T-helper 1 cell treated with Interleukin-12 subunit alpha and Interleukin-12 subunit beta and Interleukin-4 antibody, amounts not matched to agents 30 μg/mL and 1 μg/mL, for 36 hours (primary cell): ENCODE results near the gene WDR83.
"Not testable (repeated sequence)": the region's sequence is repeated elsewhere in the genome, so short reads cannot be mapped to it uniquely, and the experiment has no call there.

Experiments
- H3K27ac Mint-ChIP-seq: one replicate; pipeline ENCODE4 v1.8.0; 2021; ENCODE audit warnings: mild to moderate bottlenecking, mixed read lengths
- H3K27me3 Mint-ChIP-seq: one replicate; pipeline ENCODE4 v1.8.0; 2021; ENCODE audit warnings: low read depth, mixed read lengths
- H3K36me3 Mint-ChIP-seq: one replicate; pipeline ENCODE4 v1.8.0; 2021; ENCODE audit warnings: low read depth, mixed read lengths
- H3K4me1 Mint-ChIP-seq: one replicate; pipeline ENCODE4 v1.8.0; 2021; ENCODE audit warnings: low read depth, mixed read lengths
- H3K4me3 Mint-ChIP-seq: one replicate; pipeline ENCODE4 v1.8.0; 2021; ENCODE audit warnings: mild to moderate bottlenecking, moderate library complexity, mixed read lengths
- H3K9me3 Mint-ChIP-seq: one replicate; pipeline ENCODE4 v1.8.0; 2021; ENCODE audit warnings: mixed read lengths

WDR83 gene

GRCh38 chr19:12705654-12706331 is 39.2 kb downstream of the WDR83 start:
- no peak overlapping the region for H3K4me3 Mint-ChIP-seq
- peaks cover 28% of the 10 kb centered on the region for H3K36me3 Mint-ChIP-seq
- H3K4me1 Mint-ChIP-seq: no peaks in the 10 kb centered on the region
- no peak overlapping the region for H3K27ac Mint-ChIP-seq
- no peaks in the 10 kb centered on the region for H3K9me3 Mint-ChIP-seq
- no peaks in the 10 kb centered on the region for H3K27me3 Mint-ChIP-seq

GRCh38 chr19:12706332-12706718 is 39.7 kb downstream of the WDR83 start:
- H3K36me3 Mint-ChIP-seq: peaks cover 32% of the 10 kb centered on the region
- H3K9me3 Mint-ChIP-seq: no peaks in the 10 kb centered on the region
- no peaks in the 10 kb centered on the region for H3K27me3 Mint-ChIP-seq
- H3K4me3 Mint-ChIP-seq: no peak overlapping the region
- no peak overlapping the region for H3K27ac Mint-ChIP-seq
- no peaks in the 10 kb centered on the region for H3K4me1 Mint-ChIP-seq

GRCh38 chr19:12708641-12709040 is 42.0 kb downstream of the WDR83 start:
- Mint-ChIP-seq H3K4me1 (no peaks in the 10 kb centered on the region), H3K36me3 (peaks cover 33% of the 10 kb centered on the region), H3K9me3 (no peaks in the 10 kb centered on the region), H3K27ac (no peak overlapping the region), H3K27me3 (no peaks in the 10 kb centered on the region), H3K4me3 (no peak overlapping the region)

- no peak overlapping the region for H3K27ac Mint-ChIP-seq
- H3K9me3 Mint-ChIP-seq: no peaks in the 10 kb centered on the region
- no peaks in the 10 kb centered on the region for H3K4me1 Mint-ChIP-seq
- H3K4me3 Mint-ChIP-seq: no peak overlapping the region
- no peaks in the 10 kb centered on the region for H3K27me3 Mint-ChIP-seq
- H3K36me3 Mint-ChIP-seq: peaks cover 36% of the 10 kb centered on the region
Measured at GRCh38 chr19:12711187-12711586, 44.6 kb downstream of the WDR83 start.

- H3K27ac Mint-ChIP-seq, H3K27me3 Mint-ChIP-seq, H3K9me3 Mint-ChIP-seq, H3K4me1 Mint-ChIP-seq, H3K4me3 Mint-ChIP-seq: not testable (repeated sequence)
- H3K36me3 Mint-ChIP-seq: peaks cover 32% of the 10 kb centered on the region
Measured at GRCh38 chr19:12712077-12712476, 45.5 kb downstream of the WDR83 start.

GRCh38 chr19:12713304-12713703 is 46.7 kb downstream of the WDR83 start:
- not testable (repeated sequence) for H3K27ac Mint-ChIP-seq, H3K4me3 Mint-ChIP-seq, H3K27me3 Mint-ChIP-seq, H3K4me1 Mint-ChIP-seq, H3K9me3 Mint-ChIP-seq
- peaks cover 32% of the 10 kb centered on the region for H3K36me3 Mint-ChIP-seq

- H3K27ac Mint-ChIP-seq: no peak overlapping the region
- H3K36me3 Mint-ChIP-seq: peaks cover 36% of the 10 kb centered on the region
- H3K9me3 Mint-ChIP-seq: no peaks in the 10 kb centered on the region
- no peak overlapping the region for H3K4me3 Mint-ChIP-seq
- H3K4me1 Mint-ChIP-seq: no peaks in the 10 kb centered on the region
- H3K27me3 Mint-ChIP-seq: no peaks in the 10 kb centered on the region
Measured at GRCh38 chr19:12715102-12715501, 48.5 kb downstream of the WDR83 start.

- Mint-ChIP-seq H3K9me3 (no peaks in the 10 kb centered on the region), H3K4me3 (no peak overlapping the region), H3K36me3 (peaks cover 31% of the 10 kb centered on the region), H3K27ac (no peak overlapping the region), H3K4me1 (peaks cover 6% of the 10 kb centered on the region), H3K27me3 (no peaks in the 10 kb centered on the region)
Measured at GRCh38 chr19:12715929-12716328, 49.3 kb downstream of the WDR83 start.

GRCh38 chr19:12720296-12720695 is 53.7 kb downstream of the WDR83 start:
- Mint-ChIP-seq H3K27me3 (no peaks in the 10 kb centered on the region), H3K4me1 (peaks cover 26% of the 10 kb centered on the region), H3K9me3 (no peaks in the 10 kb centered on the region), H3K27ac (peak overlapping the region; percentile 76), H3K36me3 (peaks cover 16% of the 10 kb centered on the region), H3K4me3 (peak overlapping the region; percentile 85)

GRCh38 chr19:12720851-12721655 is 54.4 kb downstream of the WDR83 start:
- Mint-ChIP-seq H3K9me3 (no peaks in the 10 kb centered on the region), H3K27me3 (no peaks in the 10 kb centered on the region), H3K4me3 (peak overlapping the region; percentile 93), H3K27ac (peak overlapping the region; percentile 92), H3K4me1 (peaks cover 26% of the 10 kb centered on the region), H3K36me3 (peaks cover 12% of the 10 kb centered on the region)

GRCh38 chr19:12721656-12722565 is 55.3 kb downstream of the WDR83 start:
- peak overlapping the region; percentile 92 for H3K27ac Mint-ChIP-seq
- peaks cover 26% of the 10 kb centered on the region for H3K4me1 Mint-ChIP-seq
- H3K9me3 Mint-ChIP-seq: no peaks in the 10 kb centered on the region
- peak overlapping the region; percentile 94 for H3K4me3 Mint-ChIP-seq
- peaks cover 17% of the 10 kb centered on the region for H3K36me3 Mint-ChIP-seq
- no peaks in the 10 kb centered on the region for H3K27me3 Mint-ChIP-seq

GRCh38 chr19:12722566-12723380 is 56.2 kb downstream of the WDR83 start:
- peaks cover 18% of the 10 kb centered on the region for H3K36me3 Mint-ChIP-seq
- no peaks in the 10 kb centered on the region for H3K27me3 Mint-ChIP-seq
- H3K9me3 Mint-ChIP-seq: no peaks in the 10 kb centered on the region
- peak overlapping the region; percentile 89 for H3K27ac Mint-ChIP-seq
- peaks cover 26% of the 10 kb centered on the region for H3K4me1 Mint-ChIP-seq
- H3K4me3 Mint-ChIP-seq: peak overlapping the region; percentile 94

GRCh38 chr19:12723381-12723640 is 56.7 kb downstream of the WDR83 start:
- Mint-ChIP-seq H3K4me3 (peak overlapping the region; percentile 94), H3K4me1 (peaks cover 26% of the 10 kb centered on the region), H3K36me3 (peaks cover 18% of the 10 kb centered on the region)

More at GRCh38 chr19:12723381-12723640, 56.7 kb downstream of the WDR83 start:
- no peaks in the 10 kb centered on the region for H3K9me3 Mint-ChIP-seq
- no peaks in the 10 kb centered on the region for H3K27me3 Mint-ChIP-seq
- peak overlapping the region; percentile 89 for H3K27ac Mint-ChIP-seq
